Measurements from ENCODE around the gene RFTN2. TPM values are rescaled to one million over a fixed set of nuclear protein-coding genes. Genes with fewer than 3 reads are reported as not detected.
"Not testable (repeated sequence)": the region's sequence is repeated elsewhere in the genome, so short reads cannot be mapped to it uniquely, and the experiment has no call there.

RFTN2 gene
- total RNA-seq, 4 donors from 2014 or later: 13.5 to 45.8 (median 38.6) TPM

DNA sequence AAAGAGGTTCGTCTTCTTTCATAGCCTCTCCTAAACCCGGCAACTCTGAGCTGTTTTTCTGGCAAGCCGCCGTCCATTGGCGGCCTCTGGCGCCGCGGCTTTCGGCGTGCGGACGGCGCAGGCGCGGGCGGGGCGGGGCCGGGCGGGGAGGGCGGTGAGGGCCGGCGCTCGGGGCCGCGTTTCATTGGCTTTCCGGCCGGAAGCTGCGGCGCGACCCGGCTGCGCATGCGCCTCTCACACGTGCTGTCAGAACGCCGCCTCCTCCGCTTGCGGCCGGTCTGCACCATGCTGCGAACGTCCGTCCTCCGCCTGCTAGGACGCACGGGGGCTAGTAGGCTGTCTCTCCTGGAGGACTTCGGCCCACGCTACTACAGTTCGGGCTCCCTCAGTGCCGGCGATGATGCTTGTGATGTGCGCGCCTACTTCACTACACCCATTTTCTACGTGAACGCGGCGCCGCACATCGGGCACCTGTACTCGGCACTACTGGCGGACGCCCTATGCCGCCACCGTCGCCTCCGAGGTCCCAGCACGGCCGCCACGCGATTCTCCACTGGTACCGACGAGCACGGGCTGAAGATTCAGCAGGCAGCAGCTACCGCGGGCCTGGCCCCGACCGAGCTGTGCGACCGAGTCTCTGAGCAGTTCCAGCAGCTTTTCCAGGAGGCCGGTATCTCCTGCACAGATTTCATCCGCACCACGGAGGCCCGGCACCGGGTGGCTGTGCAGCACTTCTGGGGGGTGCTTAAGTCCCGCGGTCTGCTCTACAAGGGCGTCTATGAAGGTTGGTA is 29.9 kb upstream of the RFTN2 start, which contains the start of gene MARS2:
Gene MARS2, plus strand, starts transcription at position 249 of the 791 bp plus-strand sequence. Its CDS starts 37 bp downstream, at position 286.
- H3K27ac ChIP-seq: peak within 1 kb of the TSS; percentile 66 to 90 (median 84)

DNA sequence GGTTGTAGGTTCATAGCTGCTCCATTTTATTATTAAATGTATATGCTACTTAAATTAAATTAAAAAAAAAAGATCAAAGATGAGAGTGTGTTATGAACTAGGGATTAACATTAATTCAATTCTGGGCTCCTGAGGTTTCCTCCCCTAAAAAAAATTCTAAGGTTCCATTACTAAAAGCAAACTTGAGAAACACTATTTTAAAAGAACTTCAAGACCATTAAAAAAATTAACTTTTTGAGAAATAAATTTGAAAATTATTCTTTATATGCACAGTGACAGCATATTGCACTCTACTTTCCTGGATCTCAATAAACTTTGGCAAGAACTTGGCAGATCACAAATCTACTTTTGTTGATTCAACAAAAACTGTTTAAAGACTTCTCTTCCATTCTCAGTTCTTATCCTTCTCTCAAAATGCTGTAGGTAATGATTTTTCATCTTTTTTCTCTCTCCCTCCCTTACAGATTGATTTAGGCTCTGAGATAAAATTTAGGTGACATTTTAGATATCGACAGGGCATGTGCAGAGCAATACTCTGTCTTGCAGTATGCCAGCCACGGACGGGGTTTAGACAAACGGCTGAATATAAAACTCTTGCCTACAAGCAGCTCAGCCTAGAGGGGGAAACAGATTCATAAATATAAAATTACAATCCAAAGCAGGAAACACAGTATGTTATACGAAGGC is 29.2 kb upstream of the RFTN2 start:
- Histone ChIP-seq H3K4me1 (peaks cover 0 to 40% (median 17%) of the 10 kb centered on the region in 4 donors), H3K4me3 (peak overlapping the region; percentile 40 to 87 (median 60)), H3K9me3 (no peaks in the 10 kb centered on the region), H3K27ac (peak overlapping the region; percentile 66 to 90 (median 84)), H3K27me3 (no peaks in the 10 kb centered on the region), H3K36me3 (no peaks in the 10 kb centered on the region)
- TF ChIP-seq EP300 (IDR thresholded peaks at IDR 0.05) (no peak), POLR2A (IDR thresholded peaks at IDR 0.05) (no peak), CTCF (IDR thresholded peaks at IDR 0.05) (no peak)
- no peak for DNase-seq (ENCODE audit: low spot score in 2 of 2)
- 0% methylated on average over 5 of the region's 5 CpGs for WGBS, 2 donors

More for the DNA sequence above, 29.9 kb upstream of the RFTN2 start, which contains the start of gene MARS2:
- TF ChIP-seq CTCF (IDR thresholded peaks at IDR 0.05) (peak in 1 of 5 experiments; percentile 18), POLR2A (IDR thresholded peaks at IDR 0.05) (peak; percentile 6 to 67), EP300 (IDR thresholded peaks at IDR 0.05) (peak; percentile 11 to 89)
- Histone ChIP-seq H3K9me3 (no peaks in the 10 kb centered on the region), H3K27me3 (no peaks in the 10 kb centered on the region), H3K36me3 (no peaks in the 10 kb centered on the region), H3K4me3 (peak within 1 kb of the TSS; percentile 59 to 90 (median 74)), H3K4me1 (peaks cover 0 to 40% (median 17%) of the 10 kb centered on the region in 4 donors)
- peak; percentile 75 to 77 for DNase-seq (ENCODE audit: low spot score in 2 of 2)
- 0% methylated on average over 27 to 67 of the region's 86 CpGs for WGBS, 2 donors

DNA sequence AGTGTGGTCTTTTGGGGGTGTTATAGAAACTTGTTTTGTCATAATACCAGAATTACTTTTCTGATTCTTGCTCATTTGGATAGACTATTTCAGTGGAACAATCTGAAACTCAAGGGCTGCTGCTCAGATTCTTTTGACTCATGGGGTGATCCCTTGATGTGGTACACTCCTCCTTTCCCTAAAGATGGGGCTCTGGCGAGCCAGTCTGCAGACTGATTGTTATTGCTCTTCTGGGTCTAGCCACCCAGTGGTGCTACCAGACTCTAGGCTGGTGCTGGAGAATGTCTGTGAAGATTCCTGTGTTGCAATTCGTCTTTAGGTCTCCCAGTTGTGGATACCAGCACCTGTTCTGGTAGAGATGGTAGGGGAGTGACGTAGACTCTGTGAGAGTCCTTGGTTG is 25.6 kb upstream of the RFTN2 start:
- no peak overlapping the region for H3K4me3 ChIP-seq
- no peak for DNase-seq (ENCODE audit: low spot score in 2 of 2)
- H3K27ac ChIP-seq: no peak overlapping the region
- no peaks in the 10 kb centered on the region for H3K9me3 ChIP-seq
- WGBS, 2 donors: 80 to 82% methylated on average over 3 of the region's 3 CpGs
- no peaks in the 10 kb centered on the region for H3K27me3 ChIP-seq
- H3K4me1 ChIP-seq: peaks cover 0 to 9% (median under 1%) of the 10 kb centered on the region in 4 donors
- H3K36me3 ChIP-seq: no peaks in the 10 kb centered on the region
- TF ChIP-seq EP300 (IDR thresholded peaks at IDR 0.05) (no peak), CTCF (IDR thresholded peaks at IDR 0.05) (no peak), POLR2A (IDR thresholded peaks at IDR 0.05) (no peak)

- H3K27me3 ChIP-seq; H3K27ac ChIP-seq; H3K4me3 ChIP-seq; H3K36me3 ChIP-seq; H3K4me1 ChIP-seq; DNase-seq (ENCODE audit: low spot score in 2 of 2); H3K9me3 ChIP-seq: not testable (repeated sequence)
Measured at GRCh38 chr2:197699724-197700123, 24.3 kb upstream of the RFTN2 start.

DNA sequence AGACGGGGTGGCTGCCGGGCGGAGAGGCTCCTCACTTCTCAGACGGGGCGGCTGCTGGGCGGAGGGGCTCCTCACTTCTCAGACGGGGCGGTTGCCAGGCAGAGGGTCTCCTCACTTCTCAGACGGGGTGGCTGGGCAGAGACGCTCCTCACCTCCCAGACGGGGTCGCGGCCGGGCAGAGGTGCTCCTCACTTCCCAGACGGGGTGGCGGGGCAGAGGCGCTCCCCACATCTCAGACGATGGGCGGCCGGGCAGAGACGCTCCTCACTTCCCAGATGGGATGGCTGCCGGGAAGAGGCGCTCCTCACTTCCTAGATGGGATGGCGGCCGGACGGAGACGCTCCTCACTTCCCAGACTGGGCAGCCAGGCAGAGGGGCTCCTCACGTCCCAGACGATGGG is 21.2 kb upstream of the RFTN2 start:
- not testable (repeated sequence) for H3K27me3 ChIP-seq; H3K4me3 ChIP-seq; H3K36me3 ChIP-seq; H3K9me3 ChIP-seq; H3K27ac ChIP-seq; DNase-seq (ENCODE audit: low spot score in 2 of 2); H3K4me1 ChIP-seq
- WGBS, 2 donors: 95 to 97% methylated on average over 18 of the region's 29 CpGs

DNA sequence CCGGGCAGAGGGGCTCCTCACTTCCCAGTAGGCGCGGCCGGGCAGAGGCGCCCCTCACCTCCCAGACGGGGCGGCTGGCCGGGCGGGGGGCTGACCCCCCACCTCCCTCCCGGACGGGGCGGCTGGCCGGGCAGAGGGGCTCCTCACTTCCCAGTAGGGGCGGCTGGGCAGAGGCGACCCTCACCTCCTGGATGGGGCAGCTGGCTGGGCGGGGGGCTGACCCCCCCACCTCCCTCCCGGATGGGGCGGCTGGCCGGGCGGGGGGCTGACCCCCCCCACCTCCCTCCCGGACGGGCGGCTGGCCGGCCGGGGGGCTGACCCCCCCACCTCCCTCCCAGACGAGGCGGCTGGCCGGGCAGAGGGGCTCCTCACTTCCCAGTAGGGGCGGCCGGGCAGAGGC is 20.6 kb upstream of the RFTN2 start:
- not testable (repeated sequence) for H3K4me3 ChIP-seq; H3K4me1 ChIP-seq; H3K27me3 ChIP-seq; H3K9me3 ChIP-seq; H3K27ac ChIP-seq; H3K36me3 ChIP-seq; DNase-seq (ENCODE audit: low spot score in 2 of 2)
- WGBS, 2 donors: 94 to 98% methylated on average over 9 to 13 of the region's 30 CpGs

DNA sequence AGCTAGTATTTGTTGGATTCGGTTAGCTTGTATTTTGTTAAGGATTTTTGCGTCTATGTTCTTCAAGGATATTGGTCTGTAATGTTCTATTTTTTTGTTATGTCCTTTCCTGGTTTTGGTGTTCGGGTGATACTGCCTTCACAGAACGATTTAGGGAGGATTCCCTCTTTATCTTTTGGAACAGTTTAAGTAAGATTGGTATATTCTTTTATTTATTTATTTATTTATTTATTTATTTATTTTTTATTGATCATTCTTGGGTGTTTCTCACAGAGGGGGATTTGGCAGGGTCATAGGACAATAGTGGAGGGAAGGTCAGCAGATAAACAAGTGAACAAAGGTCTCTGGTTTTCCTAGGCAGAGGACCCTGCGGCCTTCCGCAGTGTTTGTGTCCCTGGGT is 19.8 kb upstream of the RFTN2 start:
- DNase-seq (ENCODE audit: low spot score in 2 of 2); H3K36me3 ChIP-seq; H3K4me3 ChIP-seq; H3K4me1 ChIP-seq; H3K27ac ChIP-seq; H3K9me3 ChIP-seq; H3K27me3 ChIP-seq: not testable (repeated sequence)
- WGBS, 2 donors: 95 to 96% methylated on average over 4 of the region's 6 CpGs
